ENCODE measurements around the gene SSU72. TPM values are rescaled to one million over a fixed set of nuclear protein-coding genes. Genes with fewer than 3 reads are reported as not detected.

Gene SSU72
- total RNA-seq, 4 donors from 2014 or later, result 78.7 to 134 (median 112) TPM

- TF ChIP-seq POLR2AphosphoS5 (IDR thresholded peaks at IDR 0.05), result no peak
- TF ChIP-seq POLR2A (IDR thresholded peaks at IDR 0.05; ENCODE audit: low read depth), result no peak
- TF ChIP-seq EP300 (IDR thresholded peaks at IDR 0.05), result no peak
- no peak for TF ChIP-seq CTCF (IDR thresholded peaks at IDR 0.05)
- Histone ChIP-seq H3K36me3 (peaks cover 18 to 58% (median 25%) of the 10 kb centered on the region in 4 donors), H3K4me1 (peaks cover 36 to 92% (median 80%) of the 10 kb centered on the region in 4 donors), H3K4me3 (no peak overlapping the region), H3K9me3 (no peaks in the 10 kb centered on the region), H3K27ac (replicated peaks in 1 of 4) (peak overlapping the region in 1 of 4 donors; percentile 10), H3K27me3 (no peaks in the 10 kb centered on the region)
- intact Hi-C loops (cut with DNase I), result no loop called here
- no peak for DNase-seq (ENCODE audit: extremely low spot score)
- WGBS, result 77% methylated on average over 7 of the region's 7 CpGs
Measured at GRCh38 chr1:1569341-1569740, 5.3 kb downstream of the SSU72 start.

GRCh38 chr1:1567891-1568291 lies 6.8 kb downstream of the SSU72 start:
- Histone ChIP-seq H3K9me3 (no peaks in the 10 kb centered on the region), H3K36me3 (peaks cover 33 to 72% (median 40%) of the 10 kb centered on the region in 4 donors), H3K4me1 (peaks cover 31 to 83% (median 73%) of the 10 kb centered on the region in 4 donors), H3K4me3 (no peak overlapping the region), H3K27me3 (no peaks in the 10 kb centered on the region), H3K27ac (replicated peaks in 1 of 4) (peak overlapping the region in 2 of 4 donors; percentile 35 to 45)
- peak in 1 of 2 donors; percentile 33 for TF ChIP-seq POLR2AphosphoS5 (IDR thresholded peaks at IDR 0.05)
- TF ChIP-seq POLR2A (IDR thresholded peaks at IDR 0.05; ENCODE audit: low read depth), result no peak
- WGBS, result 73% methylated on average over 10 of the region's 10 CpGs
- intact Hi-C loops (cut with DNase I), result no loop called here
- DNase-seq (ENCODE audit: extremely low spot score), result no peak

- no peak for TF ChIP-seq POLR2A (IDR thresholded peaks at IDR 0.05; ENCODE audit: low read depth)
- no peak for TF ChIP-seq CTCF (IDR thresholded peaks at IDR 0.05)
- no peak for TF ChIP-seq POLR2AphosphoS5 (IDR thresholded peaks at IDR 0.05)
- no peak for TF ChIP-seq EP300 (IDR thresholded peaks at IDR 0.05)
- intact Hi-C loops (cut with DNase I), result no loop called here
- H3K9me3 ChIP-seq, result no peaks in the 10 kb centered on the region
- peak overlapping the region in 3 of 4 donors; percentile 23 to 45 (median 35) for H3K27ac ChIP-seq (replicated peaks in 1 of 4)
- H3K4me3 ChIP-seq, result no peak overlapping the region
- DNase-seq (ENCODE audit: extremely low spot score), result no peak
- H3K27me3 ChIP-seq, result no peaks in the 10 kb centered on the region
- peaks cover 36 to 72% (median 44%) of the 10 kb centered on the region in 4 donors for H3K36me3 ChIP-seq
- peaks cover 27 to 77% (median 67%) of the 10 kb centered on the region in 4 donors for H3K4me1 ChIP-seq
- 89% methylated on average over 31 of the region's 31 CpGs for WGBS
Measured at GRCh38 chr1:1567152-1567875, 7.3 kb downstream of the SSU72 start.

- WGBS, result 84% methylated on average over 9 of the region's 10 CpGs
- no peak overlapping the region for H3K27ac ChIP-seq (replicated peaks in 1 of 4)
- H3K36me3 ChIP-seq, result peaks cover 47 to 75% (median 54%) of the 10 kb centered on the region in 4 donors
- no peaks in the 10 kb centered on the region for H3K9me3 ChIP-seq
- DNase-seq (ENCODE audit: extremely low spot score), result no peak
- no peaks in the 10 kb centered on the region for H3K27me3 ChIP-seq
- no peak for TF ChIP-seq CTCF (IDR thresholded peaks at IDR 0.05)
- TF ChIP-seq POLR2AphosphoS5 (IDR thresholded peaks at IDR 0.05), result no peak
- TF ChIP-seq POLR2A (IDR thresholded peaks at IDR 0.05; ENCODE audit: low read depth), result no peak
- no peak for TF ChIP-seq EP300 (IDR thresholded peaks at IDR 0.05)
- H3K4me3 ChIP-seq, result no peak overlapping the region
- intact Hi-C loops (cut with DNase I), result no loop called here
- peaks cover 23 to 58% (median 47%) of the 10 kb centered on the region in 4 donors for H3K4me1 ChIP-seq
Measured at GRCh38 chr1:1565340-1565739, 9.3 kb downstream of the SSU72 start.

- intact Hi-C loops (cut with DNase I), result no loop called here
- no peak for TF ChIP-seq EP300 (IDR thresholded peaks at IDR 0.05)
- no peak for TF ChIP-seq POLR2A (IDR thresholded peaks at IDR 0.05; ENCODE audit: low read depth)
- no peak for TF ChIP-seq POLR2AphosphoS5 (IDR thresholded peaks at IDR 0.05)
- no peak for TF ChIP-seq CTCF (IDR thresholded peaks at IDR 0.05)
- 88% methylated on average over 19 of the region's 19 CpGs for WGBS
- Histone ChIP-seq H3K4me1 (peaks cover 13 to 47% (median 37%) of the 10 kb centered on the region in 4 donors), H3K36me3 (peaks cover 51 to 74% (median 59%) of the 10 kb centered on the region in 4 donors), H3K4me3 (no peak overlapping the region), H3K27me3 (no peaks in the 10 kb centered on the region), H3K9me3 (no peaks in the 10 kb centered on the region), H3K27ac (replicated peaks in 1 of 4) (no peak overlapping the region)
- no peak for DNase-seq (ENCODE audit: extremely low spot score)
Measured at GRCh38 chr1:1564268-1564667, 10.4 kb downstream of the SSU72 start.

Measured in esophagus muscularis mucosa (tissue), 4 donors.